ENCODE data around the gene PDK2. TPM values are rescaled to one million over a fixed set of nuclear protein-coding genes. Genes with fewer than 3 reads are reported as not detected.

Gene PDK2
- total RNA-seq, 1 donor from 2014 or later = 250 TPM

- ATAC-seq (ENCODE audit: poor library complexity) (peak; percentile 66), DNase-seq (peak; percentile 87)
- intact Hi-C loops (cut with DNase I) = no loop called here
Measured at GRCh38 chr17:50151937-50152547, 56.9 kb downstream of the PDK2 start.

DNA sequence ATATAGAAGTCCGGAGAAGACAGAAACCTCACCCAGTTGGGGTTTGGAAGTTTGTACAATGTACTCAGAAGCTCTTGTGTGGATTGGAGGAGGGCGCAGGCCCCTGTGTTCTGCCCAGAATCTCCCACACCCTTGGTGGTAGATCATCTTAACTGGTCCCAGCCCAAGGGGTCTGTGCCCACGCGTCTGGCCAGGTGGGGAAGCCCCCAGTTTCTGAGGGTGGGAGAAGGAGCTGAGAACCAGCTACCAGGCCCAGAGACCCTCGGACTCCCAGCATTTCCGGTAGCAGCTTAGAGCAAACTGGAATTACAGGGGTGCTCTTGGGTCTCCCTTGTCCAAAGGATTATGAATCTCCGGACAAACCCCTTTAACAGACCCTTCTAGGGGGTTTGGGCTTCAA lies 57.6 kb downstream of the PDK2 start:
- ATAC-seq (ENCODE audit: poor library complexity) (no peak), DNase-seq (no peak)
- intact Hi-C loops (cut with DNase I) = no loop called here

- DNase-seq (peak; percentile 87), ATAC-seq (ENCODE audit: poor library complexity) (peak; percentile 34)
- intact Hi-C loops (cut with DNase I) = no loop called here
Measured at GRCh38 chr17:50153650-50154575, 58.8 kb downstream of the PDK2 start.

GRCh38 chr17:50154604-50155003 lies 59.5 kb downstream of the PDK2 start:
- ATAC-seq (ENCODE audit: poor library complexity) (no peak), DNase-seq (no peak)
- intact Hi-C loops (cut with DNase I) = no loop called here

- DNase-seq = no peak
- no peak for ATAC-seq (ENCODE audit: poor library complexity)
- intact Hi-C loops (cut with DNase I) = no loop called here
Measured at GRCh38 chr17:50155115-50155819, 60.1 kb downstream of the PDK2 start.

- intact Hi-C loops (cut with DNase I) = no loop called here
- no peak for DNase-seq
- ATAC-seq (ENCODE audit: poor library complexity) = no peak
Measured at GRCh38 chr17:50157891-50158290, 62.7 kb downstream of the PDK2 start.

GRCh38 chr17:50161023-50161910 lies 66.1 kb downstream of the PDK2 start:
- ATAC-seq (ENCODE audit: poor library complexity) = peak; percentile 84
- intact Hi-C loops (cut with DNase I) = no loop called here

More at GRCh38 chr17:50161023-50161910, 66.1 kb downstream of the PDK2 start:
- peak; percentile 95 for DNase-seq

Other genes with a start within 250 kb of the PDK2 start
- gene TAC4, start 247.3 kb upstream of the PDK2 start, total RNA-seq = not detected
- not detected for gene DLX4, start 126.2 kb upstream of the PDK2 start, total RNA-seq
- gene DLX3, start 100.1 kb upstream of the PDK2 start, total RNA-seq = not detected
- 12.6 TPM for gene ITGA3, start 39.2 kb upstream of the PDK2 start, total RNA-seq
- 0.78 TPM for gene SAMD14, start 34.8 kb downstream of the PDK2 start, total RNA-seq
- 35.4 TPM for gene PPP1R9B, start 55.3 kb downstream of the PDK2 start, total RNA-seq
- gene SGCA, start 70.7 kb downstream of the PDK2 start, total RNA-seq = 135 TPM
- gene COL1A1, start 106.3 kb downstream of the PDK2 start, total RNA-seq = 28.1 TPM
- gene TMEM92, start 179.1 kb downstream of the PDK2 start, total RNA-seq = not detected